Gastrocnemius medialis (tissue), 4 donors: Measurements from ENCODE around the gene FALEC.

Experiments
- POLR2A ChIP-seq, 2 donors: fragments of 450-650 bp; IDR thresholded peaks; one replicate each; pipeline ENCODE4 v1.6.1; 2017; ENCODE audit warnings: antibody characterized with exemption in 2 of 2, mild to moderate bottlenecking in 2 of 2, moderate library complexity in 2 of 2
- TF ChIP-seq, protein P1 (sequence below), 5 experiments: fragments of 450-650 bp in 3 of 5; fragments of 200-600 bp in 2 of 5; sonication (generic) in 2 of 5; IDR thresholded peaks in 4 of 5; conservative IDR thresholded peaks in 1 of 5; 1 replicate in 4 of 5; 2 replicates in 1 of 5; pipeline ENCODE4 v1.5.1; 2016 to 2019; ENCODE audit warnings: antibody characterized with exemption in 5 of 5, mild to moderate bottlenecking in 3 of 5, moderate library complexity in 3 of 5

- TF ChIP-seq, protein P1, sequence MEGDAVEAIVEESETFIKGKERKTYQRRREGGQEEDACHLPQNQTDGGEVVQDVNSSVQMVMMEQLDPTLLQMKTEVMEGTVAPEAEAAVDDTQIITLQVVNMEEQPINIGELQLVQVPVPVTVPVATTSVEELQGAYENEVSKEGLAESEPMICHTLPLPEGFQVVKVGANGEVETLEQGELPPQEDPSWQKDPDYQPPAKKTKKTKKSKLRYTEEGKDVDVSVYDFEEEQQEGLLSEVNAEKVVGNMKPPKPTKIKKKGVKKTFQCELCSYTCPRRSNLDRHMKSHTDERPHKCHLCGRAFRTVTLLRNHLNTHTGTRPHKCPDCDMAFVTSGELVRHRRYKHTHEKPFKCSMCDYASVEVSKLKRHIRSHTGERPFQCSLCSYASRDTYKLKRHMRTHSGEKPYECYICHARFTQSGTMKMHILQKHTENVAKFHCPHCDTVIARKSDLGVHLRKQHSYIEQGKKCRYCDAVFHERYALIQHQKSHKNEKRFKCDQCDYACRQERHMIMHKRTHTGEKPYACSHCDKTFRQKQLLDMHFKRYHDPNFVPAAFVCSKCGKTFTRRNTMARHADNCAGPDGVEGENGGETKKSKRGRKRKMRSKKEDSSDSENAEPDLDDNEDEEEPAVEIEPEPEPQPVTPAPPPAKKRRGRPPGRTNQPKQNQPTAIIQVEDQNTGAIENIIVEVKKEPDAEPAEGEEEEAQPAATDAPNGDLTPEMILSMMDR (IDR thresholded peaks at IDR 0.05 in 4 of 5, conservative IDR thresholded peaks at IDR 0.05 in 1 of 5), result no peak
- no peak for TF ChIP-seq POLR2A (IDR thresholded peaks at IDR 0.05)
Measured at GRCh38 chr1:150551784-150552127, 36.2 kb downstream of the FALEC start.
